ENCODE data around the gene UNCX.

- TF ChIP-seq CTCF (IDR thresholded peaks at IDR 0.05): no peak
- no peak for TF ChIP-seq POLR2AphosphoS5 (IDR thresholded peaks at IDR 0.05)
- TF ChIP-seq POLR2A (IDR thresholded peaks at IDR 0.05): no peak
Observed at GRCh38 chr7:1283337-1283736, 50.7 kb downstream of the UNCX start.
